ENCODE measurements around the gene FGD3. TPM values are rescaled to one million over a fixed set of nuclear protein-coding genes. Genes with fewer than 3 reads are reported as not detected.
A peak's percentile ranks its signal among the peaks of the same experiment; 100 is the strongest.

Gene FGD3
- total RNA-seq, 6 experiments from 2014 or later, result 1.7 to 3.1 (median 2.4) TPM

DNA sequence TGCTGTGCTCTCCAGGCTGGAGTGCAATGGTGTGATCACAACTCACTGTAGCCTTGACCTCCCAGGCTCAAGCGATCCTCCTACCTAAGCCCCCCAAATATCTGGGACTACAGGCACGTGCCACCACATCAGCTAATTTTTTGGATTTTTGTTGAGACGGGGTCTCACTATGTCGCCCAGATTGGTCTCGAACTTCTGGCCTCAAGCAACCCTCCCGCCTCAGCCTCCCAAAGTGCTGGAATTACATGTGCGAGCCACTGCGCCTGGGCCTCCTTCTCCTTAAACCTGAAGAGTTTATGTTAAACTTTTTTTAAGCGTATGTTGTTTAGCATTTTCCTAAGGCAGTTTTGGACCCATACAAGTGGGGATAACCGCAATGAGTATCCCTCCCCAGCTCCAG, 80.4 kb downstream of the FGD3 start:
- Histone ChIP-seq H3K27ac (no peak overlapping the region), H3K9me3 (no peaks in the 10 kb centered on the region), H3K4me3 (no peak overlapping the region), H3K36me3 (no peaks in the 10 kb centered on the region), H3K4me1 (no peaks in the 10 kb centered on the region), H3K27me3 (no peaks in the 10 kb centered on the region)
- 95% methylated on average over 8 of the region's 10 CpGs for WGBS (ENCODE audit: insufficient coverage, low coverage, low lambda C conversion rate, missing lambda C conversion rate)
- no peak for DNase-seq
- intact Hi-C loops (cut with DNase I), result no loop called here
- no peak for TF ChIP-seq POLR2A (IDR thresholded peaks at IDR 0.05)
- TF ChIP-seq, protein P1, sequence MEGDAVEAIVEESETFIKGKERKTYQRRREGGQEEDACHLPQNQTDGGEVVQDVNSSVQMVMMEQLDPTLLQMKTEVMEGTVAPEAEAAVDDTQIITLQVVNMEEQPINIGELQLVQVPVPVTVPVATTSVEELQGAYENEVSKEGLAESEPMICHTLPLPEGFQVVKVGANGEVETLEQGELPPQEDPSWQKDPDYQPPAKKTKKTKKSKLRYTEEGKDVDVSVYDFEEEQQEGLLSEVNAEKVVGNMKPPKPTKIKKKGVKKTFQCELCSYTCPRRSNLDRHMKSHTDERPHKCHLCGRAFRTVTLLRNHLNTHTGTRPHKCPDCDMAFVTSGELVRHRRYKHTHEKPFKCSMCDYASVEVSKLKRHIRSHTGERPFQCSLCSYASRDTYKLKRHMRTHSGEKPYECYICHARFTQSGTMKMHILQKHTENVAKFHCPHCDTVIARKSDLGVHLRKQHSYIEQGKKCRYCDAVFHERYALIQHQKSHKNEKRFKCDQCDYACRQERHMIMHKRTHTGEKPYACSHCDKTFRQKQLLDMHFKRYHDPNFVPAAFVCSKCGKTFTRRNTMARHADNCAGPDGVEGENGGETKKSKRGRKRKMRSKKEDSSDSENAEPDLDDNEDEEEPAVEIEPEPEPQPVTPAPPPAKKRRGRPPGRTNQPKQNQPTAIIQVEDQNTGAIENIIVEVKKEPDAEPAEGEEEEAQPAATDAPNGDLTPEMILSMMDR (IDR thresholded peaks at IDR 0.05), result no peak
- ATAC-seq, result no peak

DNA sequence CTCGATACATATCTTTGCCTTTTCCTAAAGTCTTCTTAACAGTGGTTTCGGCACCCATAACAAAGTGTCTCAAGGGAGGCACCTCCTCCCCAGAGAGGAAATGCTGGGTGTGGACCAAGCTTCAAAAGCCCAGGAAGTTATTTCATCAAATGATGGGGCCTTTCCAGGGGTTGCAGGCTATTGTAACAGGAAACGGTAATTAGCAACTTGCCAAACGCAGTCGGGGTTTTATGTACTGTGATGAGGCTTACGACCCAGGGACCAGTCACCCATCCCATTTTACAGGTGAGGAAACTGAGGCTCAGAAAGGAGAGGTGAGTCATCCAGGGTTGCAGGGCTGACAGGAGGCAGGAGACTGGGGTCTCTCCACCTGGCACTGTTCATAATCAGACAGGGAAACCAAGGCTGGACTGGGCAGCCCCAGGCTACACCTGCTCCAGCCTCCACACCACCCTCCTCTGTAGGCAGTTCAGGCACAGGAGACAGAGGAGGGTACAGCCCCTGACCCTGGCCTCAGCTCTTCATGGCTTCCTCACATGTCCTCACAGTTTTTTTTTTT, 81.2 kb downstream of the FGD3 start:
- Histone ChIP-seq H3K4me1 (no peaks in the 10 kb centered on the region), H3K27ac (no peak overlapping the region), H3K36me3 (no peaks in the 10 kb centered on the region), H3K4me3 (no peak overlapping the region), H3K9me3 (no peaks in the 10 kb centered on the region), H3K27me3 (no peaks in the 10 kb centered on the region)
- ATAC-seq, result peak in 1 of 4 donors; percentile 19
- WGBS (ENCODE audit: insufficient coverage, low coverage, low lambda C conversion rate, missing lambda C conversion rate), result 37% methylated on average over 6 of the region's 6 CpGs
- TF ChIP-seq, protein P1 (IDR thresholded peaks at IDR 0.05), result no peak
- TF ChIP-seq POLR2A (IDR thresholded peaks at IDR 0.05), result no peak
- no peak for DNase-seq
- intact Hi-C loops (cut with DNase I), result no loop called here

GRCh38 chr9:93030642-93031628, 83.6 kb downstream of the FGD3 start:
- H3K27me3 ChIP-seq, result no peaks in the 10 kb centered on the region
- no peaks in the 10 kb centered on the region for H3K36me3 ChIP-seq
- H3K4me3 ChIP-seq, result no peak overlapping the region
- H3K4me1 ChIP-seq, result no peaks in the 10 kb centered on the region
- intact Hi-C loops (cut with DNase I), result no loop called here
- DNase-seq, result no peak
- no peak for TF ChIP-seq POLR2A (IDR thresholded peaks at IDR 0.05)
- TF ChIP-seq, protein P1 (IDR thresholded peaks at IDR 0.05), result no peak
- H3K27ac ChIP-seq, result no peak overlapping the region
- no peak for ATAC-seq
- no peaks in the 10 kb centered on the region for H3K9me3 ChIP-seq
- WGBS (ENCODE audit: insufficient coverage, low coverage, low lambda C conversion rate, missing lambda C conversion rate), result 80% methylated on average over 6 of the region's 9 CpGs

DNA sequence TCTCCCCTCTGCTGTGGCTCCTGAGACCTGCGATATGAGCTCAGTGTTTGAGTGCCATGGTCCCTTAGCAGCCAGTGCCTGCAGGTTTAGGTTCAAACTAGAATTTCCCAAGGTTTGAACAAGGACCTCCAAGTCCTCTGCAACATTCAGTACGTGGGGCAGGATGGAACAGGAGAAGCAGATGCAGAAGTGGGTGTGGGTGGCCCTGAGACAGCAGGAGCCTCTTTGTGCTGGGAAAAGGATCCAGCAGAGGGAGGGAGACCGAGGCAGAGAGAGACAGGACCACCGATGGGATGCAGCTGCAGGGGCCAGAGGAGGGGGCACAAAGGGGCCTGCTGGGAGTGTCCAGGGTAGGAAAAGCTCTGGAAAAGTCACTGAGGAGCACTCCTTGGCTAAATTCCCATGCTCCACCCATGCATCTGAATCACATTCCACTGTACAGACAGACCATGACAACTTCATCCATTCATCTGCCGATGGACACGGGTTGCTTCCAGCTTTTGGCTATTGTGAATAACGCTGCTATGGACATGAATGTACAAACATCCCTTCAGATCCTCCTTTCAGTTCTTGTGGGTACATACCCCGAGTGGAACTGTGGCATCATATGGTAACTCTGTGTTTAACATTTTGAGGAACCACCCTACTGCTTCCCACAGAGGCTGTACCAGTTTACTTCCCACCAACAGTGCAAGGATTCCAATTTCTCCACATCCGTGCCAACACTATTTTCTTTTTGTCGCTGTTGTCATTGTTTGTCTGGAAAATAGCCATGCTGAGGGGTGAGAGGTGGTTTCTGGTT, 84.5 kb downstream of the FGD3 start:
- H3K9me3 ChIP-seq, result no peaks in the 10 kb centered on the region
- no peaks in the 10 kb centered on the region for H3K36me3 ChIP-seq
- H3K4me3 ChIP-seq, result no peak overlapping the region
- ATAC-seq (peak in 1 of 4 donors; percentile 41), DNase-seq (no peak)
- WGBS (ENCODE audit: insufficient coverage, low coverage, low lambda C conversion rate, missing lambda C conversion rate), result 49% methylated on average over 7 of the region's 10 CpGs
- no peak overlapping the region for H3K27ac ChIP-seq
- H3K4me1 ChIP-seq, result no peaks in the 10 kb centered on the region
- intact Hi-C loops (cut with DNase I), result no loop called here
- TF ChIP-seq POLR2A (IDR thresholded peaks at IDR 0.05), result no peak
- TF ChIP-seq, protein P1 (IDR thresholded peaks at IDR 0.05), result no peak
- H3K27me3 ChIP-seq, result no peaks in the 10 kb centered on the region

Measured in right lobe of liver (tissue), 6 donors.